ENCODE data around the gene MAPK8IP1.

MAPK8IP1 gene

GRCh38 chr11:45896422-45896984 is 11.1 kb downstream of the MAPK8IP1 start:
- Histone ChIP-seq H3K27ac (replicated peaks) (no peak overlapping the region), H3K27me3 (ENCODE audit: insufficient read depth, poor library complexity, severe bottlenecking) (peaks cover 29% of the 10 kb centered on the region), H3K4me3 (replicated peaks; ENCODE audit: insufficient read depth, low read length) (no peak overlapping the region)
- TF ChIP-seq REST (IDR thresholded peaks at IDR 0.05; ENCODE audit: insufficient replicate concordance, low read depth) (peak; percentile 78), SPI1 (IDR thresholded peaks at IDR 0.05; ENCODE audit: borderline replicate concordance, low read depth) (no peak)
- DNase-seq (ENCODE audit: low read depth in 1 of 2, low spot score in 1 of 2): no peak

- no peak overlapping the region for H3K4me3 ChIP-seq (replicated peaks; ENCODE audit: insufficient read depth, low read length)
- no peak for DNase-seq (ENCODE audit: low read depth in 1 of 2, low spot score in 1 of 2)
- TF ChIP-seq POLR2AphosphoS5 (IDR thresholded peaks at IDR 0.05; ENCODE audit: low read depth) (no peak), SPI1 (IDR thresholded peaks at IDR 0.05; ENCODE audit: borderline replicate concordance, low read depth) (no peak), GABPA (IDR thresholded peaks at IDR 0.05; ENCODE audit: low read depth) (no peak), REST (IDR thresholded peaks at IDR 0.05; ENCODE audit: insufficient replicate concordance, low read depth) (no peak), CTCF (IDR thresholded peaks at IDR 0.05; ENCODE audit: insufficient read depth, low read length) (no peak)
- no peak overlapping the region for H3K27ac ChIP-seq (replicated peaks)
- peaks cover 29% of the 10 kb centered on the region for H3K27me3 ChIP-seq (ENCODE audit: insufficient read depth, poor library complexity, severe bottlenecking)
Observed at GRCh38 chr11:45897556-45897955, 12.1 kb downstream of the MAPK8IP1 start.

GRCh38 chr11:45899086-45899447 is 13.6 kb downstream of the MAPK8IP1 start:
- DNase-seq (ENCODE audit: low read depth in 1 of 2, low spot score in 1 of 2): no peak
- peaks cover 29% of the 10 kb centered on the region for H3K27me3 ChIP-seq (ENCODE audit: insufficient read depth, poor library complexity, severe bottlenecking)
- no peak for TF ChIP-seq CTCF (IDR thresholded peaks at IDR 0.05; ENCODE audit: insufficient read depth, low read length)
- no peak for TF ChIP-seq GABPA (IDR thresholded peaks at IDR 0.05; ENCODE audit: low read depth)
- no peak for TF ChIP-seq REST (IDR thresholded peaks at IDR 0.05; ENCODE audit: insufficient replicate concordance, low read depth)
- no peak for TF ChIP-seq POLR2AphosphoS5 (IDR thresholded peaks at IDR 0.05; ENCODE audit: low read depth)
- H3K4me3 ChIP-seq (replicated peaks; ENCODE audit: insufficient read depth, low read length): no peak overlapping the region
- H3K27ac ChIP-seq (replicated peaks): no peak overlapping the region

Measured in HL-60 (cell line).